Endothelial cell of umbilical vein (primary cell): Measurements from ENCODE around the gene MRTFA. TPM values are rescaled to one million over a fixed set of nuclear protein-coding genes. Genes with fewer than 3 reads are reported as not detected.

Experiments used
- BruUV-seq: library from RNA; stranded (reverse); fragments of 400-500 nt; replicated peaks from 2 replicates; lab custom pipeline; 2021; lab: Mats Ljungman, UMichigan
- CTCF ChIA-PET: fragments of 300-600, 350-600 bp; sonication (Branson Sonifier 250); formaldehyde crosslinking; loops from one replicate; lab custom pipeline; 2021; ENCODE audit warnings: antibody characterized with exemption, inconsistent platforms; lab: Charles Lee
- POLR2A ChIA-PET: fragments of 300-600, 350-600 bp; sonication (Branson Sonifier 250); formaldehyde crosslinking; loops from one replicate; lab custom pipeline; 2021; ENCODE audit warnings: antibody characterized with exemption, inconsistent platforms; lab: Charles Lee
- DNase-seq: peaks from one replicate; pipeline ENCODE4 v3.0.0-alpha.2; 2011; ENCODE audit warnings: low read depth, low spot score
- FAIRE-seq: peaks from 2 replicates; lab custom pipeline; 2011; peaks lifted over from hg19 to GRCh38; lab: Jason Lieb, UNC
- H2AFZ ChIP-seq: 2 replicates; pipeline ENCODE4 v1.6.0; 2012; ENCODE audit warnings: low read depth, low read length, control low read depth, inconsistent platforms
- H3K27ac ChIP-seq: 2 replicates; pipeline ENCODE4 v1.5.1; 2011; ENCODE audit warnings: low read depth, mild to moderate bottlenecking, control low read depth, low read length, moderate library complexity; ENCODE audit not compliant: insufficient read depth
- H3K27me3 ChIP-seq, 2 experiments: 2 replicates each; pipeline versions ENCODE4 v1.6.0 to v1.6.1; 2011; ENCODE audit warnings: low read length in 2 of 2, mixed read lengths in 1 of 2; ENCODE audit not compliant: control insufficient read depth in 2 of 2, insufficient read depth in 2 of 2
- H3K36me3 ChIP-seq, 2 experiments: 2 replicates in 1 of 2; 3 replicates in 1 of 2; pipeline ENCODE4 v1.5.1; 2011; ENCODE audit warnings: low read length in 2 of 2, mild to moderate bottlenecking in 1 of 2, moderate library complexity in 1 of 2; ENCODE audit not compliant: control insufficient read depth in 2 of 2, insufficient read depth in 2 of 2; ENCODE audit errors: extremely low read depth in 1 of 2
- H3K4me1 ChIP-seq: 3 replicates; pipeline ENCODE4 v1.5.1; 2011; ENCODE audit warnings: mild to moderate bottlenecking, low read length; ENCODE audit not compliant: control insufficient read depth, insufficient read depth; ENCODE audit errors: extremely low read depth
- H3K4me2 ChIP-seq: 2 replicates; pipeline ENCODE4 v1.6.1; 2011; ENCODE audit warnings: low read length, control low read depth, mixed read lengths; ENCODE audit not compliant: insufficient read depth
- H3K4me3 ChIP-seq, 3 experiments: fragments of 200-600 bp in 1 of 3; sonication (generic), shearing (Covaris generic) in 1 of 3; replicated peaks in 1 of 3; 2 replicates each; pipeline ENCODE4 v1.5.1; 2011 to 2016; ENCODE audit warnings: control low read depth in 3 of 3, low read length in 3 of 3, mild to moderate bottlenecking in 2 of 3, inconsistent platforms in 1 of 3, low read depth in 1 of 3, moderate library complexity in 1 of 3; ENCODE audit not compliant: insufficient read depth in 1 of 3
- H3K79me2 ChIP-seq: 2 replicates; pipeline ENCODE4 v1.6.0; 2012; ENCODE audit warnings: low read length, inconsistent platforms; ENCODE audit not compliant: control insufficient read depth, insufficient read depth
- H3K9ac ChIP-seq: replicated peaks from 2 replicates; pipeline ENCODE3; 2011; ENCODE audit warnings: low read length, control low read depth; ENCODE audit not compliant: insufficient read depth; ENCODE audit errors: extremely low read depth
- H3K9me1 ChIP-seq: replicated peaks from 3 replicates; pipeline ENCODE4 v1.6.0; 2011; ENCODE audit warnings: mild to moderate bottlenecking, low read length; ENCODE audit not compliant: control insufficient read depth, insufficient read depth; ENCODE audit errors: extremely low read depth
- H3K9me3 ChIP-seq: replicated peaks from 2 replicates; pipeline ENCODE4 v1.5.1; 2012; ENCODE audit warnings: low read length, inconsistent platforms; ENCODE audit not compliant: control insufficient read depth, insufficient read depth
- H4K20me1 ChIP-seq: replicated peaks from 2 replicates; pipeline ENCODE3; 2011; ENCODE audit warnings: mild to moderate bottlenecking, low read length; ENCODE audit not compliant: control insufficient read depth, insufficient read depth; ENCODE audit errors: extremely low read depth
- CTCF ChIP-seq, 2 donors: IDR thresholded peaks; 1 replicate in 1 of 2; 2 replicates in 1 of 2; pipeline ENCODE4 v1.5.1; 2011; ENCODE audit warnings: low read length in 2 of 2, mild to moderate bottlenecking in 2 of 2, moderate library complexity in 2 of 2, control low read depth in 1 of 2, inconsistent platforms in 1 of 2, low read depth in 1 of 2; ENCODE audit not compliant: insufficient read depth in 1 of 2; ENCODE audit errors: extremely low read depth in 1 of 2
- EZH2 ChIP-seq: IDR thresholded peaks from 2 replicates; pipeline ENCODE4 v1.6.1; 2012; ENCODE audit warnings: borderline replicate concordance, low read depth, mild to moderate bottlenecking, moderate library complexity, low read length, inconsistent platforms; ENCODE audit not compliant: severe bottlenecking
- FOS ChIP-seq: IDR thresholded peaks from 2 replicates; pipeline ENCODE4 v1.6.1; 2011; ENCODE audit warnings: mild to moderate bottlenecking, low read length, moderate library complexity, borderline replicate concordance; ENCODE audit not compliant: insufficient read depth
- GATA2 ChIP-seq: IDR thresholded peaks from 2 replicates; pipeline ENCODE4 v1.7.0; 2011; ENCODE audit warnings: low read depth, mild to moderate bottlenecking, moderate library complexity, mixed read lengths, low read length; ENCODE audit not compliant: insufficient read length, insufficient read depth
- JUN ChIP-seq: IDR thresholded peaks from 2 replicates; pipeline ENCODE4 v1.6.1; 2011; ENCODE audit warnings: borderline replicate concordance, low read depth; ENCODE audit not compliant: insufficient read length, insufficient read depth
- MYC ChIP-seq: IDR thresholded peaks from one replicate; pipeline ENCODE4 v1.6.1; 2011; ENCODE audit warnings: mild to moderate bottlenecking, low read depth, low read length
- POLR2A ChIP-seq: IDR thresholded peaks from 2 replicates; pipeline ENCODE4 v1.6.1; 2012; ENCODE audit warnings: low read depth, mild to moderate bottlenecking, control low read depth, low read length
- POLR2AphosphoS5 ChIP-seq: IDR thresholded peaks from 2 replicates; pipeline ENCODE4 v1.6.1; 2012; ENCODE audit warnings: low read depth, mild to moderate bottlenecking, control low read depth, low read length, moderate library complexity; ENCODE audit not compliant: insufficient read depth
- dilution Hi-C: fragments of 300-500 bp; cut with MboI; formaldehyde crosslinking; loops from one replicate; pipeline ENCODE4 v1.15.0; 2019; ENCODE audit warnings: low sequenced_read_pairs; ENCODE audit not compliant: extremely low pct_ligation_motif_present
- intact Hi-C: fragments of 100-400 bp; cut with micrococcal nuclease; formaldehyde crosslinking; loops from one replicate; pipeline ENCODE4 v1.10.0; 2022
- polyA plus RNA-seq, 4 experiments: library from polyadenylated mRNA; depleted of rRNA in 3 of 4; stranded (reverse) in 3 of 4; unstranded in 1 of 4; fragments of >200 nt; gene quantifications; 2 replicates each; pipeline versions ENCODE4 v1.2.1 to v1.2.3, GENCODE V29; 2011 to 2012; ENCODE audit warnings: missing spikeins in 1 of 4
- total RNA-seq: library from RNA; stranded (reverse); gene quantifications from 2 replicates; pipeline ENCODE4 v1.2.3, GENCODE V29; 2021
- TF ChIP-seq, protein P1 (sequence below): IDR thresholded peaks from 2 replicates; pipeline ENCODE4 v1.6.1; 2011; ENCODE audit not compliant: insufficient read depth, insufficient read length

Gene MRTFA
- total and polyA plus RNA-seq, 2 donors (not counting 3 experiments of a cell fraction or from before 2014, with no cell fraction given), result 13.6 to 44.1 TPM

DNA sequence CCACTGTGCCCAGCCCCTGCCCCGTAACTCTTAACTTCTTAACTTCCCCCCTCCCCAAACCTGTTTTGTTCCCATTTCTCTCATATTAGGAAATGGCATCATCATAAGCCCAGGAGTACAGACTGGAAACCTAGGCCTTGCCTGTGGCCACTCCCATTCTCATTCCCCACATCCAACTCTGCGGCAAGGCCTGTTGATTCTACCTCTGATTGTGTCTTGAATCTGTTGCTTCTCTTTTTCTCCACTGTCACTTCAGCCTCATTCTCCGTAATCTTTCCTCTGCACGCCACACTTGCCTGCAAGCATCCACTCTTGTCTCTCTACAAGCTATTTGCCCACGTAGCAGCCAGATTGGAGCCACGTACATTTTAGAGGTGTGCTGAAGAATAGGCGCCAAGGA is 240.9 kb downstream of the MRTFA start:
- BruUV-seq, result no TSS peak
- peaks cover 7% of the 10 kb centered on the region for H3K79me2 ChIP-seq
- TF ChIP-seq POLR2AphosphoS5 (no peak), CTCF (IDR thresholded peaks at IDR 0.05; ENCODE audit: extremely low read depth in 1 of 2, insufficient read depth in 1 of 2, low read depth in 1 of 2, low read length in 2 of 2) (no peak), MYC (no peak), EZH2 (no peak), JUN (no peak), POLR2A (no peak), GATA2 (no peak), FOS (no peak)
- TF ChIP-seq, protein P1, sequence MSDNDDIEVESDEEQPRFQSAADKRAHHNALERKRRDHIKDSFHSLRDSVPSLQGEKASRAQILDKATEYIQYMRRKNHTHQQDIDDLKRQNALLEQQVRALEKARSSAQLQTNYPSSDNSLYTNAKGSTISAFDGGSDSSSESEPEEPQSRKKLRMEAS, result no peak
- H3K36me3 ChIP-seq, result no peaks in the 10 kb centered on the region
- no peak overlapping the region for H3K4me2 ChIP-seq
- H3K4me3 ChIP-seq, result no peak overlapping the region
- no peaks in the 10 kb centered on the region for H4K20me1 ChIP-seq
- H3K4me1 ChIP-seq, result peaks cover 21% of the 10 kb centered on the region
- POLR2A ChIA-PET, result no interaction called here
- H3K27ac ChIP-seq, result no peak overlapping the region
- no peak for FAIRE-seq
- CTCF ChIA-PET, result interaction anchor here (2.0 kb wide), 1 partner anchor 11 kb away, joined by 7 read pairs; no protein-coding TSS in a partner anchor
- H3K9me3 ChIP-seq, result no peaks in the 10 kb centered on the region
- no peaks in the 10 kb centered on the region for H3K27me3 ChIP-seq
- no peak overlapping the region for H3K9ac ChIP-seq
- no peaks in the 10 kb centered on the region for H3K9me1 ChIP-seq
- no peak for DNase-seq
- intact Hi-C loops, result no loop called here
- H2AFZ ChIP-seq, result no peak overlapping the region
- dilution Hi-C loops, result no loop called here
